Activated CD4-positive, alpha-beta T cell treated with anti-CD3 and anti-CD28 coated beads, Interleukin-2, amount 50 U/mL, for 1 hour (primary cell): Measurements from ENCODE around the gene TMEM231.
"Not testable (repeated sequence)": the region's sequence is repeated elsewhere in the genome, so short reads cannot be mapped to it uniquely, and the experiment has no call there.

Experiments
- DNase-seq: peaks from one replicate; pipeline ENCODE4 v3.0.0-alpha.2; 2020

Gene TMEM231

GRCh38 chr16:75566040-75566757 is 10.1 kb upstream of the TMEM231 start, which contains the start of gene GABARAPL2:
GABARAPL2 (plus strand) TSS chr16:75566379; CDS start chr16:75566487, 108 bp downstream.
- peak; percentile 88 for DNase-seq

DNA sequence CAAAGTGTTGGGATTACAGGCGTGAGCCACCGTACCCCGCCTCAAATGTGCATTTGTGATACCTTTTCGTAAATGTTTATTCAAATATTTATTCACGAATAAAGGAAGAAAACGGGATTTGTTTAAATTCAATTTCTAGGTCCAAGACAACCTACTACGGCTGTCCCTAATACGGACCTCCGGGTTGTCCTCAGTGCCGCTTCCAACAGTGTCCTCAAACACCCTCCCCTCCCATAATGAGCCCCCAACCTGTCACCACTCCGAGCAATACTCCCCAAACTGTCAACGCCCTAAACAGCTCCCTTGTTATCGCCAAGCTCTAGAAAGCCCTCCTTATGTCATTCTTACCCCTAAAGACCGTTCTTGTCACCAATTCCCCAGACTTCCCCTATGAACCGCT is 9.6 kb upstream of the TMEM231 start:
- DNase-seq: no peak

- no peak for DNase-seq
These were observed 3.7 kb upstream of the TMEM231 start for GRCh38 chr16:75559564-75560372.

DNA sequence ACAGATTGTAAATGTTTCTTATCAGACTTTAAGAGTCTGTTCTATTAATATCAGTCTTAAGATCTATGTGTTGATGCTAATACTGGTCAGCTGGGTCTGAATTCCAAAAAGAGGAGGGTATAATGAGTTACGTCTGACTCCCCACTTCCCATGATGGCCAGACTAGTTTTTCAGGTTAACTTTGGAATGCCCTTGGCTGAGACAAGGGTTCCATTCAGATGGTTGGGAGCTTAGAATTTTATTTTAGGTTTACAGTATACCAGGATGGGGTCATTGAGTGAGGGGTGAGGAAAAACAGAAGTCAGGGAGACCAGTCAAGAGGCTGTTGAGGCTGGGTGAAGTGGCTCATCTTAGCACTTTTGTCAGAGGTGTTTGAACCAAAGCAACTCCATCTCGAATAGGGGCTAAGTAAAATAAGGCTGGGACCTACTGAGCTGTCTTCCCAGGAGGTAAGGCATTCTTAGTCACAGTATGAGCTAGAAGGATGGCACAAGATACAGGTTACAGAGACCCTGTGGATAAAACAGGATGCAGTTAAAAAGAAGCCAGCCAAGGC is 2.9 kb upstream of the TMEM231 start:
- DNase-seq: no peak

GRCh38 chr16:75556431-75556950 is 439 bp upstream of the TMEM231 start:
- no peak for DNase-seq

DNA sequence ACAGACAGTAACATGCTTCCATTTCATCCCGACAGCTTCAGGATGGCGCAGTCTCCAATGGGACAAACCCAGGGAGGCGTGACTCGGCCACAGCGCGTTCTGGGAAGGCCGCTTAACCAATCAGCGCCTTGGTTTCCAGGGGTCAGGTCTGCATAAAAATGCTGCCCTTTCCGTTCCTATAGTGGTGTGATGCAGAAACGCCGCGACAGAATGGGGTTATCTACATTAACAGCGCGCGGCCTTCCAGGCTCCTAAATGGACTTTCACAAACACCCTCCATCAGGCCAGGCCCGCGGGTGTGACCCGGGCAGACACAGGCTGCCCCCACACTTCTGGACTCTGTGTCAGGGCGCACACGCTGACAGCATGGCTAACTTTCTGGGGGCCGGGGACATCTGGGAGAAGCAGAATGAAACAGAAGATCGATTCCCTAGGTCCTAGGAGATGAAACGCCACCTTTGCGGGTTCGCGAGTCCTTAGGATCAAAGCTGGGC is 792 bp downstream of the TMEM231 start:
- no peak for DNase-seq

DNA sequence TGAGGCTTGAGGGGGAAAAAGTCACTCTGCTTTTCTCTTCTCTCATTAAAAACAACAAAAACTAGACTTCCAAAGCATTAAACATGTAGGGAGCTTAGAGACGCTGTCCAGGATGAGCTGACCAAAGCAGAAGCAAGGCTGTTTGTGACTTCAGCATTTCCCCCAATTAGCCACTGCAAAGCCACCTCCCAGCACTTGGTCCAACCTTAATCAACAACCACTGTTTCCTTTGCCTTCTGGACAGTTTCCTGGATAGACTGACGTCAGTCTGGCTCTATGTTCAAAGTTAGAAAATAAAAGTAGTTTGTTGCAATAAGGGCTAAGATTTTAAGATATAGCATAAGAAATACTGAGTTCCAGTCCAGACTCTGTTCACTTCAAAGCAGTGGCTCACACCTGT is 3.1 kb downstream of the TMEM231 start:
- no peak for DNase-seq

- no peak for DNase-seq
These were observed 5.8 kb downstream of the TMEM231 start for GRCh38 chr16:75550211-75550662.

GRCh38 chr16:75548456-75548855 is 7.6 kb downstream of the TMEM231 start:
- not testable (repeated sequence) for DNase-seq

- no peak for DNase-seq
These were observed 9.8 kb downstream of the TMEM231 start for GRCh38 chr16:75546293-75546692.

DNA sequence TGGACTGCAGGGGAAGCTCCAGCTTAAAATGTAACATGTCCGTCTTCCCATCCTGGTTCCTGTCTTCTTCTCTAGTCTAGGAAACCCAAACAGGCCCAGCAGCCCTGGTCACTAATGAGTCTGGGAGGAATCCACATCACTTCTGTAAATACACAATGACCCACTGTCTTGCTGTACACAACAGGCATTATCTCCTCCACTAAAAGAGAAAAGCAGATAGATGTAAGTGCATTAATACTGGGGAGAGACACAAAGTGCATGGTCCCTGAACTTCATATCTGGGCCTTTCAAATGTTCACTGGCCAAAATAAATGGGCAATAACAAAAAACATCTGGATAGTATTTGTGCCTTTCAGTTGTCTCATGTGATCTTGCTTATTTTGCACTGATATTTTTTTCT is 10.2 kb downstream of the TMEM231 start:
- DNase-seq: not testable (repeated sequence)

GRCh38 chr16:75542462-75542861 is 13.6 kb downstream of the TMEM231 start:
- not testable (repeated sequence) for DNase-seq

DNA sequence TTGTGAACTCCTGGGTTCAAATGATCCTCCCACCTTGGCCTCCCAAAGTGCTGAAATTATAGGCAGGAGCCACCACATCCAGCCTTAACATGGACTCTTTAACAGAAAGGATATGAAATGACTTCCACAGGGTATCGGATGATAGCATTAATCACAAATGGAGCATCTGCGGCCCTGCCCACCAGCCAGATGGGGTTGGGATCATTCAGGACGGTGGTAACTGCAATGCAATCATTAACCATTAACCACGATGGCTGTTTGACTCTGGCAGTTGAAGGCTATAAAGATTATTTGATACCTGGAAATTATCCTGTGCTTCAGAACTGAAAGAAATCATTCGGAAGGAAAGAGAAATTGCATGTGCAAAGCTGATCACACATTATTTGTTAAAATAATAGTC is 14.8 kb downstream of the TMEM231 start:
- DNase-seq: no peak

- not testable (repeated sequence) for DNase-seq
These were observed 17.0 kb downstream of the TMEM231 start for GRCh38 chr16:75538882-75539565.

DNA sequence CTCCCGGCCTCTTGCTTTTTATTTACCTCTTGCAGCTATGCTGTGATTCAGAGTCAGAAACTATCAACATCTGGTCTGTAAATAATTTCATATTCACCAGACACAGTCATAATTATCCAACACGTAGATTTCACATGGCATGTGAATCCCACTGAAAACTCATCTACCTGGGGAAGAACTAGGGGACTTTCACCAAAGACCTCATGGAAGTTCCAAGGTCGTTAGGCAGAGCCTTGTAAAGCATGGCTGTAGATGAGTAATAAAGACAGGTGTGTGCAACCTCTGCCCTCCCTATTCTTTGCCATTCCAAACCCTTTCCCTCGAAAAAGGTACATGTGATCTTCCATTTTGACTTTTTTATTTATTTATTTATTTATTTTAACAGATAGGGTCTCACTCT is 18.3 kb downstream of the TMEM231 start:
- no peak for DNase-seq

DNA sequence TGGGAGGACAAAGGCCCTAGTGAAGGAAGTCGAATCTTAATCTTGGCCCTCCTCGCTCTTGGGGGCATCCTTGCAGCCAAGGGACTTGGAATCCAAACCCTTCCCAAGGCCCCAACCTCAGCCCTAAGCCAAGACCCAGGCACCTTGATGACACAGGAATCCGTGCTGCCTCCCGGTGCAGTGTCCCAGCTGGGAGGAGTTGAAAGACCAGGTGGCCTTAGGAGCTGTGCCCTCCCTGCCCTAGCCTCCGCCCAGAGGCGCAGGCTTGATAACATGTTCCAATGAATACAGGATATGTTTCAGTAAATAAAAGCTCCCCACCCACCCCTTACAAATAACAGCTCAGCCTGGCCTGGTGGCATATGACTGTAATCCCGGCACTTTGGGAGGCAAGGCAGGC is 20.2 kb downstream of the TMEM231 start, which contains the start of gene CHST5:
CHST5 (minus strand) TSS at position 208 of the 400 bp plus-strand sequence. CDS start 5,724 bp downstream, outside the sequence.
- DNase-seq: no peak

DNA sequence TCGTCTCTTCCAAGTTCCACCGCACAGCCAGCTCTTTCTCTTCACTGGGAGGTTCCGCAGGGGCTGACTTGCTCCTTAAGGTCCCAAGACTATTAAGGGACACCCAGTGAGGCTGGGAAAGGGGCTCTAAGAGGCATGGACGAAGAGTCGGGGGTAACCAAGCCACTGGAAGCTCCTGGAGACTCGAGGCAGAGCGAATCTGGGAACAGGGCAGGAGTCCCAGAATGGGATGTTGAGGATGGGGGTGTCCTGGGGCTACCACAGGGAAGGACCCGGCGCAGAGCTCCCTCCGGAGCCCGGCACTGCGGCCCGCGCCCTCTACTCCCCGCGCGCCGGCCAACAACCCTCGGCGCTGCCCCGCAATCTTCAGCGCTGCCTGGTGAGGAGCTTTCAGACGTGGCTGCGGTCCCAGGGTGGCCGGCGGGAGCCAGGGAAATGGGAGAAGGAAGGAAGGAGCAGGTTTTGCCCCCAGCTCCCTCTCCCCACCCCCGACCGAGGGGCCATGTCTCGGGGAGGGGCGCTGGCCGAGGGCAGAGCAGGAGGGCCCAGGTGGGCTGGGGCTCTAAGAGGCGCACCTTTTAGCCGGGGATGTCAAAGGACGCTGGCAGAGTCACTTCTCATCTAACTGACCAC is 20.7 kb downstream of the TMEM231 start:
- DNase-seq: no peak

DNA sequence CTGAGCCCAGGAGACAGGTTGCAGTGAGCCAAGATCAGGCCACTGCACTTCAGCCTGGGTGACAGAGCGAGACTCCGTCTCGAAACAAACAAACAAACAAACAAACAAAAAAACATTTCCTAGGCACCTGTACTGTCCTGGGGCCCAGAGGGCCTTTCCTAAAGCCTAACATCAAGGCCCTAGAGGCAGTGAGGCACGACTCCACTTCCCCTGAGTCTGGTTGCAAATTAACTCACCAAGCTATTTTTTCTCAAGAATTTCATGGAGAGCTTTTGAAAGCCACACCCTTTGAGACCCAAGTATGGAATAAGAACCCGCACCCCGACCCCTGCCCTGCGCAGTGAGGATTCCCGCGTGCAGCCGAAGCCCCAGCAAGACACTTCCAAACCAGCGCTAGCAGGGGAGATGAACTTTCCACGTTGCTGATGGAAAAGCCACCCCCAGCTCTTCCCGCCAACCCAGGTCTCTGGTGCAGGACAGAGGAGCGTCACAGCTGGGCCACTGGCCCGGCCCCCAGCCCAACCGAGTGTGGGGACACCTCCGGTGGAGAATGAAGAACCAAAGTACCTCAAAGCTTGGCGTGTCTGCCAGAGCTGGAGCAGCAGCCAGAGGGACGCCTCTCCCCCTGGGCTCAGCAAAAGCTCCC is 21.4 kb downstream of the TMEM231 start:
- DNase-seq: no peak

- no peak for DNase-seq
These were observed 23.3 kb downstream of the TMEM231 start for GRCh38 chr16:75532791-75533190.

DNA sequence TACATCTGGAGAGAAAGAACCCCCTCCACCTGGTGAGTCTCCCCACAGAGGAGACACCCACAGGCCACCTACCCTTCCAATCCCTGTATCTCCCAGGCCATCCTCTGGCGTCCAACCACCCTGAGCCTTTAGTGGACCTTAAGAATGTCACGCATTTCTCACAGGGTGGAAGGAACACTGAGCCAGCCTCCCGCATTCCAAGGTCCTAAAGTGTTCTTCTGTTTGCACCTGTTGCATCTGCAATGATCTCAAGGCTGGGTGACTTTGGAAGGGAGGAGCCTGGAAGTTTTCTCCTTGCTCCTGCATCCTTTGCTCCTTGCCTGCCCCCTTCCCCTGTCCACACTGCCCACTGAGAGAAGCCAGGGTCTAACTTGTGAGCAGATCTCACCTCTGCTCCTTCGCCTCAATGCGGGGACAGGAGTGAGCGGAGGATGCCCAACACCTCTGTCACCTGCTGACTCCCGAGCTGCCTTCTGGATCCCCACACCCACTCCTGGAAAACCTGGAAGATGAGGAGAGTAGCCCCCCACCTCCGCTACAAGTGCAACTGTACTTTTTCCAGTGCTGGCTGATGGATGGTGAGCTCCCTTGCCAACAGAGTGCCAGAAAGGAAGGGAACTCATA is 23.8 kb downstream of the TMEM231 start:
- DNase-seq: no peak

DNA sequence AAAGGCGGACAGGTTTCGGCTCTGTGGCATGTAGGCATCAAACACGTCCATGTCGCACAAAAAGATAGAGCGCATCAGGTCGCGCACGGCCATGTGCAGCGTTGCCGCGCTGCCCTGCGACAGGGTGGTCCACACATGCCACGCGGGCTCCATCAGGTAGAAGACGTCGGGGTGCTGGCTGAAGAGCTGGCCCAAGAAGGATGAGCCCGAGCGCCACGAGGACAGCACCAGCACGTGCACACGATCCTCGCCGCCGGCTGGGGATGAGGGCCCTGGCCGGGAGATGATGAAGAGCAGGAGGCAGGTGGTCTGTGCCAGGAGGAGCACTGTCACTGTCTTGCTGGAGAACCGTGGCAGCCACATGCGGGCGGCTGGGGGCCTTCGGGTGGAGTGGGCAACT is 26.1 kb downstream of the TMEM231 start:
- no peak for DNase-seq
